Gastroesophageal sphincter (tissue), 4 donors: ENCODE results near the gene TRIM6. TPM values are rescaled to one million over a fixed set of nuclear protein-coding genes. Genes with fewer than 3 reads are reported as not detected.

Source experiments
- ATAC-seq: fragments of 150-250 bp; one replicate; pipeline ENCODE4 v1.9.1; 2016; ENCODE audit warnings: mild to moderate bottlenecking, moderate library complexity
- H3K27ac ChIP-seq, 4 donors: fragments of 200-600 bp; sonication (generic) in 3 of 4; 1 replicate in 3 of 4; 2 replicates in 1 of 4; pipeline ENCODE4 v1.5.1; 2016 to 2019
- H3K27me3 ChIP-seq: fragments of 200-600 bp; sonication (generic); one replicate; pipeline ENCODE4 v1.5.1; 2019
- H3K36me3 ChIP-seq, 2 donors: fragments of 200-600 bp; sonication (generic); one replicate each; pipeline ENCODE4 v1.5.1; 2019; ENCODE audit warnings: control low read depth in 1 of 2
- H3K4me1 ChIP-seq, 3 donors: fragments of 200-600 bp; sonication (generic); 1 replicate in 2 of 3; 2 replicates in 1 of 3; pipeline ENCODE4 v1.5.1; 2016 to 2019; ENCODE audit warnings: control low read depth in 2 of 3
- H3K4me3 ChIP-seq, 2 donors: fragments of 200-600 bp; sonication (generic); one replicate each; pipeline ENCODE4 v1.5.1; 2019; ENCODE audit warnings: mild to moderate bottlenecking in 1 of 2, moderate library complexity in 1 of 2
- H3K9me3 ChIP-seq, 3 donors: fragments of 200-600 bp; sonication (generic); one replicate each; pipeline ENCODE4 v1.5.1; 2017 to 2019; ENCODE audit warnings: control low read depth in 2 of 3
- CTCF ChIP-seq, 4 experiments: fragments of 200-600 bp in 2 of 4; fragments of 450-650 bp in 2 of 4; sonication (generic) in 1 of 4; IDR thresholded peaks; one replicate each; pipeline ENCODE4 v1.5.1; 2017 to 2019; ENCODE audit warnings: antibody characterized with exemption in 4 of 4, mild to moderate bottlenecking in 2 of 4, moderate library complexity in 2 of 4
- EP300 ChIP-seq: sonication (generic); formaldehyde crosslinking; IDR thresholded peaks from one replicate; pipeline ENCODE4 v1.6.1; 2017; ENCODE audit warnings: antibody characterized with exemption, mild to moderate bottlenecking
- POLR2A ChIP-seq, 2 donors: fragments of 450-650 bp; IDR thresholded peaks; one replicate each; pipeline ENCODE4 v1.6.1; 2017; ENCODE audit warnings: antibody characterized with exemption in 2 of 2, mild to moderate bottlenecking in 2 of 2, moderate library complexity in 1 of 2
- POLR2AphosphoS5 ChIP-seq: sonication (generic); formaldehyde crosslinking; IDR thresholded peaks from one replicate; pipeline ENCODE4 v1.6.1; 2017; ENCODE audit warnings: antibody characterized with exemption
- WGBS, 2 donors: methylation state at CpG; one replicate each; pipeline ENCODE4 v1.1.5; 2018; ENCODE audit warnings: low coverage in 1 of 2; 5-methylcytosine and 5-hydroxymethylcytosine counted together
- total RNA-seq, 4 donors: library from RNA; depleted of rRNA; stranded (reverse); fragments of >200 nt; gene quantifications; one replicate each; pipeline ENCODE4 v1.1.0, GENCODE V29; 2016

The TRIM6 gene
- total RNA-seq, 4 donors from 2014 or later = 1.6 to 5.6 (median 2.1) TPM

- Histone ChIP-seq H3K9me3 (no peaks in the 10 kb centered on the region), H3K4me1 (peaks cover 11 to 36% (median 18%) of the 10 kb centered on the region in 3 donors), H3K4me3 (peak within 1 kb of the TSS; percentile 58 to 67), H3K27ac (peak within 1 kb of the TSS; percentile 40 to 78 (median 68)), H3K36me3 (no peaks in the 10 kb centered on the region), H3K27me3 (no peaks in the 10 kb centered on the region)
- TF ChIP-seq CTCF (IDR thresholded peaks at IDR 0.05) = peak in 1 of 4 experiments; percentile 11
- TF ChIP-seq EP300 = no peak
- ATAC-seq = peak; percentile 87
- whole genome bisulfite sequencing, 2 donors = 8 to 24% methylated on average over 2 to 5 of the region's 7 CpGs
Observed at GRCh38 chr11:5624489-5625279, 28.2 kb downstream of the TRIM6 start, which contains the start of gene TRIM34. Gene TRIM34, plus strand, starts transcription at chr11:5625001. Its CDS starts 7,331 bp downstream, at chr11:5632332.

GRCh38 chr11:5625281-5625680, 28.8 kb downstream of the TRIM6 start:
- TF ChIP-seq CTCF (IDR thresholded peaks at IDR 0.05) = no peak
- no peak for TF ChIP-seq POLR2AphosphoS5
- TF ChIP-seq POLR2A (IDR thresholded peaks at IDR 0.05) = no peak
- Histone ChIP-seq H3K4me3 (peak overlapping the region; percentile 58 to 67), H3K36me3 (no peaks in the 10 kb centered on the region), H3K4me1 (peaks cover 11 to 36% (median 18%) of the 10 kb centered on the region in 3 donors), H3K27ac (peak overlapping the region in 3 of 4 donors; percentile 68 to 78 (median 69)), H3K27me3 (no peaks in the 10 kb centered on the region), H3K9me3 (no peaks in the 10 kb centered on the region)
- no peak for ATAC-seq
- WGBS, 2 donors = 0 to 28% methylated on average over 2 to 4 of the region's 4 CpGs

GRCh38 chr11:5626196-5626595, 29.8 kb downstream of the TRIM6 start:
- Histone ChIP-seq H3K4me1 (peaks cover 7 to 28% (median 13%) of the 10 kb centered on the region in 3 donors), H3K27ac (no peak overlapping the region), H3K9me3 (no peaks in the 10 kb centered on the region), H3K36me3 (no peaks in the 10 kb centered on the region), H3K4me3 (no peak overlapping the region), H3K27me3 (no peaks in the 10 kb centered on the region)
- ATAC-seq = no peak
- WGBS, 2 donors = 67 to 76% methylated on average over 5 of the region's 5 CpGs
- no peak for TF ChIP-seq POLR2AphosphoS5
- no peak for TF ChIP-seq POLR2A (IDR thresholded peaks at IDR 0.05)
- no peak for TF ChIP-seq CTCF (IDR thresholded peaks at IDR 0.05)
- no peak for TF ChIP-seq EP300

- Histone ChIP-seq H3K9me3 (no peaks in the 10 kb centered on the region), H3K27me3 (no peaks in the 10 kb centered on the region), H3K4me3 (no peak overlapping the region), H3K27ac (no peak overlapping the region), H3K4me1 (no peaks in the 10 kb centered on the region), H3K36me3 (peaks cover 0 to 38% of the 10 kb centered on the region in 2 donors)
- WGBS, 2 donors = 92% methylated on average over 2 of the region's 2 CpGs
- TF ChIP-seq POLR2A (IDR thresholded peaks at IDR 0.05) (no peak), POLR2AphosphoS5 (no peak), EP300 (no peak), CTCF (IDR thresholded peaks at IDR 0.05) (no peak)
- ATAC-seq = no peak
Observed at GRCh38 chr11:5631417-5631816, 35.0 kb downstream of the TRIM6 start.
